ENCODE measurements around the gene GALNT10.

The GALNT10 gene

GRCh38 chr5:154334406-154335064 lies 144.0 kb downstream of the GALNT10 start:
- no peak for TF ChIP-seq PATZ1 (CRISPR knock-in tag; IDR thresholded peaks at IDR 0.05; ENCODE audit: borderline replicate concordance)
- TF ChIP-seq ESRRG (CRISPR knock-in tag; IDR thresholded peaks at IDR 0.05) = no peak
- no peak for TF ChIP-seq RARB (CRISPR knock-in tag; IDR thresholded peaks at IDR 0.05)
- TF ChIP-seq OSR1 (CRISPR knock-in tag; IDR thresholded peaks at IDR 0.05) = no peak
- no peak for TF ChIP-seq ZC3H10 (CRISPR knock-in tag; IDR thresholded peaks at IDR 0.05)
- TF ChIP-seq CSRNP3 (CRISPR knock-in tag; IDR thresholded peaks at IDR 0.05) = no peak
- TF ChIP-seq CSDC2 (CRISPR knock-in tag; IDR thresholded peaks at IDR 0.05) = no peak
- TF ChIP-seq PPARA (CRISPR knock-in tag; IDR thresholded peaks at IDR 0.05; ENCODE audit: borderline replicate concordance) = no peak
- no peak for TF ChIP-seq ZNF565 (CRISPR knock-in tag; conservative IDR thresholded peaks at IDR 0.05; ENCODE audit: low read depth)
- TF ChIP-seq POU6F1 (CRISPR knock-in tag; IDR thresholded peaks at IDR 0.05; ENCODE audit: borderline replicate concordance, low read depth) = no peak
- TF ChIP-seq GLIS3 (CRISPR knock-in tag; IDR thresholded peaks at IDR 0.05) = no peak
- no peak for TF ChIP-seq ZNF8 (CRISPR knock-in tag; IDR thresholded peaks at IDR 0.05)
- no peak for TF ChIP-seq BACH2 (CRISPR knock-in tag; IDR thresholded peaks at IDR 0.05; ENCODE audit: borderline replicate concordance)
- TF ChIP-seq ZNF70 (CRISPR knock-in tag; IDR thresholded peaks at IDR 0.05) = no peak
- TF ChIP-seq CREB5 (CRISPR knock-in tag; IDR thresholded peaks at IDR 0.05; ENCODE audit: low read depth) = no peak
- no peak for TF ChIP-seq ARNTL (CRISPR knock-in tag; IDR thresholded peaks at IDR 0.05; ENCODE audit: borderline replicate concordance, low read depth)
- no peak for TF ChIP-seq TSHZ2 (CRISPR knock-in tag; IDR thresholded peaks at IDR 0.05)
- TF ChIP-seq ISL1 (CRISPR knock-in tag; IDR thresholded peaks at IDR 0.05) = no peak
- TF ChIP-seq ZFP30 (CRISPR knock-in tag; IDR thresholded peaks at IDR 0.05) = no peak
- no peak for TF ChIP-seq ZFP3 (CRISPR knock-in tag; IDR thresholded peaks at IDR 0.05)
- ATAC-seq = no peak

GRCh38 chr5:154335065-154335448 lies 144.5 kb downstream of the GALNT10 start:
- no peak for ATAC-seq
- TF ChIP-seq ARNTL (CRISPR knock-in tag; IDR thresholded peaks at IDR 0.05; ENCODE audit: borderline replicate concordance, low read depth) (no peak), ZFP30 (CRISPR knock-in tag; IDR thresholded peaks at IDR 0.05) (no peak), CREB5 (CRISPR knock-in tag; IDR thresholded peaks at IDR 0.05; ENCODE audit: low read depth) (no peak), BACH2 (CRISPR knock-in tag; IDR thresholded peaks at IDR 0.05; ENCODE audit: borderline replicate concordance) (no peak), ZNF70 (CRISPR knock-in tag; IDR thresholded peaks at IDR 0.05) (no peak), POU6F1 (CRISPR knock-in tag; IDR thresholded peaks at IDR 0.05; ENCODE audit: borderline replicate concordance, low read depth) (no peak), TSHZ2 (CRISPR knock-in tag; IDR thresholded peaks at IDR 0.05) (no peak), CSDC2 (CRISPR knock-in tag; IDR thresholded peaks at IDR 0.05) (no peak), SNAI2 (CRISPR knock-in tag; IDR thresholded peaks at IDR 0.05) (no peak), PATZ1 (CRISPR knock-in tag; IDR thresholded peaks at IDR 0.05; ENCODE audit: borderline replicate concordance) (no peak), ZC3H10 (CRISPR knock-in tag; IDR thresholded peaks at IDR 0.05) (no peak), OSR1 (CRISPR knock-in tag; IDR thresholded peaks at IDR 0.05) (no peak)
